GM21447 (cell line): ENCODE data around the gene HOXA2.

Source experiments
- ATAC-seq: cut with Tn5 transposase; IDR thresholded peaks from one replicate; pipeline ENCODE4 v1.9.1; 2021; ENCODE audit not compliant: unreplicated experiment

Gene HOXA2

DNA sequence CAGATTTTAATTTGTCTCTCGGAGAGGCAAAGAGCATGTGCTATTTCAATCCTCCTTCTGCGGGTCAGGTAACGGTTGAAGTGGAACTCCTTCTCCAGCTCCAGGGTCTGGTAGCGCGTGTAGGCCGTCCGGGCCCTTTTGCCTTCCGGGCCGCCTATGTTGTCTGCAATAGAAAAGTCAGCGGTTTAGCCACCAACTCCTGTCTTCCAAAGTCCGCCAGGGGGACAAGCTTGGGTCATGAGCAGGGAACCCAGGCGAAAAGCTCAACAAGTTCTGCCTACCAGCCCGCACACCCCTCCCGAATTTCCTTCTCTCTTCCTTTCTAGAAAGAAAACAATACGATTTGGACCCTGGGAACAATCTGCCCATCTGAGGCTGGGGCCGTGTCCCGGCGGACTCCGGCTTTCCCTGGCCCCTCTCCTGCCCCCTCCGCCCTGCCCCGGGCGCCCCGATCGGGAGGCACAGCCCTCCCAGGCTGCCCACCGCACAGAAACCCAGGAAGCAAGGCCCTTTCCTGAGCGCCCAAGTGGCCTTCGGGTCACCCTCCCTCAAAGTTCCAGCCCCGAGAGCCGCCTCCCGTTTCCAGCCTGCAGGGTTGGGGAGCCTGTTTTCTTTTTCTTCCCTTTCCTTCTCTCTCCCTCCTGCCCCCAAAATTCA lies 39.6 kb upstream of the HOXA2 start:
- ATAC-seq: no peak

DNA sequence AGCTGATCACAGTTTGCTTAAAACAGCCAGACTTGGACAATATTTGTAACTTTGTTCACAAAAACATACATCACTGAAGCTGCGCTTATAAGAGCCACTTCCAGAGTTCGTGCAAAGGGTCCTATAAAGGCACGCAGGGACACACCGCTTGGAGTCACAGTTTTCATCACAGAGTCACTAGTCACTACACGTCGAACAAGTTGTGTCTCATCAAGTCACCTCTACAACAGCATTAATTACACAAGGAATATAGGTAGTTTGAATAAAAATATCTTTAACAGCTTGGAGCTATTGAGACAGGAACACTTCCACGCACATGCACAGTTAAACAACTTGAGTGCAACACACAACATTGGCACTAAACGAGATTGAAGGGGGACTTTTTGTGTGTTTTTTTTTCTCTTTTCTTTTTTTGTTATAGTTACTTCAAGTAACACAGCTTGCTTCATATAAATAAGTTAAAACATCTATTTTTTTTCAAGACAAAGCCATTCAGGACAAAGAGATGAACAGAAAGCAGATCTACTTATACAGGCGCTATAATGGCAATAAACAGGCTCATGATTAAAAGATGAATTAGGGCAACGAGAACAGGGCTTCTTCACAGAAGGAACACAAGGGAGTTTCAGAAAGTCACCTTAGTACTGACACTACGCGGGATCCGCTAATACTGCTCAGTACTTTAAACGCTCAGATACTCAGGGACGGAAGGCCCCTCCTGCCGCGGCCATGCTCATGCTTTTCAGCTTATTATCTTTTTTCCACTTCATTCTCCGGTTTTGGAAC lies 38.8 kb upstream of the HOXA2 start:
- no peak for ATAC-seq

DNA sequence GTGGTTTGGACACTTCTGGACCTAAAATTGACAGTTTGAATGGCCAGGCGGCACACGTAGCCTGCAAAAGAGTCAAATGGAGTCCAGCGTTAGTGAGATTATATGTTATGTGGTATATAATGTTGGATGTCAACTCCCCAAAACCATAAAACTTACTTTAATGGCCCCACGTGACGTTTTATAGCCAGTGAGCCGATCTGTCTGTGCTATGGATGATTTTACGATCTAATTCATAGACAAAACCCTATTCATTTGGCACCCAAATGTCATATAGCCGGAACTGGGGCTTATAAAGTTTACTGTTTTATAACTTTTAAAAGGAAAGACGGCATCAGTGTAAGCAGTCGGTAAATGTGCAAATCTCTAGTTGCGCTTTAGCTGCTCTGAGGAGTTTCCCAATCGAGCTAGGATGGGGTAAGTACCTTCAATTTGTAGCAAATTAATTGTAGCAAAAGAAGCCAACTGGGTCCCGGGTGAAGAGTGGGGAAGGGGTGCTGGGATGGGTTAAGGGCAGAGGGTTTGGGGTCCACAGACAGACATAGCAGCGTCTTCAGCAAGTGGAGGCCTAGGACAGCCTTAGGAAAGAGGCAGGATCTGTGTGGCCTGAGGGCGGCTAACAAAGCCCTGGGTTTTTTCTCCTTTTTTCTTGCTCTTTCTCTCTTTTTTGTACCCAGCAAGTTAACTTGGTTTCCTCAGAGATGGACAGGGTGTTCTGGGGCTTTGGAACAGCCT lies 37.8 kb upstream of the HOXA2 start:
- ATAC-seq: no peak

DNA sequence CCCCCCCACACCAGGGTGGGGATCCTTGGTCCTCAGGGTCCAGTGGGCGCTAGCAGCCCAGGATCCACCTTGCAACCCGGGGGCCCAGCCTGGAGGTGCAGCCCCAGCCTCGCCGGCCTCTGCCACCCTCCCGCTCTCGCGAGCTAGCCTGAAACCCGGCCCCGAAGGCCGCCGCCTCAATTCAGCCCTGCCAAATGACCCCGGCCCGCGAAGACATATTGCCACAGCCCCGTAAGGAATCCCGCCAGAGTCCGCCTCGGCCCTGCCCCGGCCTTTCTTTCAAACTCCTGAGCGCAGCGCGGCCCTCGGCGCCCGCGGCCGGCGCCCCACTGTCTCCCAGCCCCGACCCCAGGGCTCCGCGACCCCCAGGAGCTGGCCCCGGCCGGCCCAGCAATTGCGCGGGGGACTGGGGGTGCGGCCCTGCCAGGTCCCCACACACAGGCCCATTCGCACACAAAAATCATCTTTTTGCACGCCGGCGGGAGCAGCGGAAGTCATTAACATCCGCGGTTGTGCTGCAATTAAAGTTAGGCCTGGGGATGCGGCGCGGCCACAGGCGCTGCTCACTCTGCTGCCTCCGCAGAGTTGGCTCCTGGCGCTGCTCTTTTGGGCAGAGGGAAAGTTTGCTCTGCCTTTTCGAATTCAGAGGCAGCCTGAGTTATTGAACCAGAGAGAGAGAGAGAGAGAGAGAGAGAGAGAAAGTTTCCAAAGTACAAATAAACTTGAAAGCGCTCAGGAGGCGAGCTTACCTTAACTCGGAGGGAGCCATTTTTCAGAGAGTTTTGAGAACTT lies 37.0 kb upstream of the HOXA2 start:
- no peak for ATAC-seq

DNA sequence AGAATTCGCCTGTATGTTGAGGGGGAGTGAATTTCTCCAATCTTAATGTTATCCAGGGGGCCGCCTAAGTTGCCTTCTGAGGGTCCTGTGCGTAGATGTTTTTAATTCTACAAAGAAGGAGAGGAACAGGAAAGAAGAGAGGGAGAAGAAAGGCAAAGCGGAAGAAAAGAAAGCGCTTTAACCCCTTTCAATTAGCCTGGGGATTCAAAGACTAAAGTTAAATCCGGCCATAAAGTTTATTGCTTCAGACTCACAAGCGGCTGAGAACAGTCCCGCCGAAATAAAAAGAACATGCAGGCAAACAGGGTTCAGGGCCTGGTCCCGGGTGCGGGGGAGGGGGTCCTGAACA lies 36.5 kb upstream of the HOXA2 start:
- no peak for ATAC-seq

DNA sequence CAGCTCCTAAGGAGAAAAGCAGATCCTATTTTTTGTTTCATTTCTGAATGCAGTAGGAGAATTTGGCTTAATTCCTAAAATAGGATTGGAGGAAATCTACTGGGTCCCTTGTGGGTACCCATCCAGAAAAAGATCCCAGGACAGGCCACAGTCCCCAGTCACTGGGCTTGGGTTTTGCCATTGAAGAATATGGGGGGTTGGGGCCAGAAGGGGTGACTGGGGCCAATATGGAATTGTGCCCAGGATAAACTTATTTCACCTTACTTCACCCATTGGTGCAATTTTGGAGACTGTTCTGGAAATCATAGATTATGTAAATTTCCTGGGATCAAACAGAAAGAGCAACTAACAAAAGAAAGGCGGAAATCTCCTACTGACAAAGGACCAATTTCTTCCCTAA lies 36.0 kb upstream of the HOXA2 start:
- no peak for ATAC-seq

DNA sequence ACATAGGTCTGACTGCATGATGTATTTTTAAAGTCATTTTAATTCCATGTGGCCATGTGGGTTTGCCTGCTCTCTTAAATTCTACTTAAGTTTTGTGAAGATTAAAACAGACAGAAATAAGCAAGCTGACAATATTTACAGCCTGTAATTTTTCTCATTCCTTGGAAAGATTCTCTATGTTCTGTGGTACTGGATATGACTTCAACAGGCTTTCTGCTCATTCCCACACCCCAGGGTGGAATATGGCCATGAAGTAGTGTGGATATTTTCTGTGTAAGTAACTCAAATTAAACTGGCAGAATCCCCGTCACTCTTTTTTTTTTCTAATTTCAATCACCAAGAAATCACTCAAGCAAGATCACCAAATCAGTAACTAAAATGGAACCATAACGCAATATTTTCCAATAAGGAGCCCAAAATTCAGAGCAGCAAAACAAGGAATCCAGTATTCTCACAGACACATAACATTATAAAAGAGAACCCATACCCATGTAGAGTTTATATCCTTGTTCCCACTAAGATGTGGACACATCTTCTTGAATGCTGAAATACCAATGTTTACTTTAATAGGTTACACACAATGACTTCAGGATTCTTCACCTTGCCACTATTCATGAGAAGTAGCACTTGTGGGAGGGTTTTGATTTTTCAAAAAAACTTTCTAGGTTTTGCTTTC lies 35.3 kb upstream of the HOXA2 start:
- ATAC-seq: no peak

DNA sequence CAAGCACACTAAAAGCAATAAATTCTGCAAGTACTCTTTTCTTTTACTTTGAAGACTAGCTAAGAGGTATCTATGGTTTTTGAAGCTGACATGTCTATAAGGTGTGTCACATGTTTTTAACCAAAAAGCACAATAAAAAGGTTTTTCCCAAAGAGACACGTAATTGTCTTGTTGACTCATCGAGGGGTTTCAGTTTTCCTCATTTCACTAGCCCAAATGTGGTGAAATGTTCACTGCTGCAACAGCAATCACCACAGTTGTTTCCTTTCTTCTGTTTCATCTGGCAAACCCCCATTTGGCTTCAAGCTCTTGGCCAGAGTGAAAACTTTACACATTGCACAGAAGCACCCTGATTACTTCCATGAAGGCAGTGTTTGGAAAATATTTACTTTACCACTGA lies 31.9 kb upstream of the HOXA2 start:
- no peak for ATAC-seq

DNA sequence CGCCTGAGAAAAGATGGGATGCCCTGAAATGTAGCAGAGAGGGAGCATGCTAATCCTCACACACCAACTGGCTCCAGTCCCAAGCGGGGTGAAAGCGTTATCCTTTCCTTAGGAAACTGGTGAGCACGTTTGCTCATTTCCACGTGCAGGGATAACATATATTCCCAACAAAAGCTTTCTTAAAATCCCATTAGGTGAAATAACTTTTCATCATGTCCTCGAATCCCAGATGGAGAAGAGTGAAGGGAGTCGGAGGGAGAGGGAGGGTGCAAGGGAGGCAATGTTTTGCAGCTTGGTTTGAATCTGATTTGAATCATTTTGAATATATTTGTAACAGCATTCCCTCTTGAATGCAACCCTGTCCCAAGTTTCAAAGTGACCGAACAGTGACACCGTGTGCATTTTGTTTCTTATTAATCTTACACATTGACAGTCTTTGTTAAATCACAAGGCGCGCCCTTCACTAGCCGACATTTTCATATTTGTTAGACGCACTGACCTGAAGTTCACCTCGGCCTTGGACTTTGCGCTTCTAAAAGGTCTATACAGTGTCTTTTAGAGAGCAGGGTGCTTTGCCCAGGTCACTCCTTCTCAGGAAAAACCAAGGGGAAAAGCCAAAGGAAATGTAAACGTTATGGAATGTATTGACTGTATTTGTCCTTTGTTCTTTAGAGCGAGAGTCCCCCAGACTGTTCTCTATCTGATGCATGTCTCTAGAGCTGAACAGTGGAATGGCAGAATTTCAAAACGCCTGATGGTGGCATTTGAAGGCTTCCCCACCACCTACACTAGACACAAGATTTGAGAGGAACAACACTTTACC lies 31.1 kb upstream of the HOXA2 start:
- ATAC-seq: no peak

DNA sequence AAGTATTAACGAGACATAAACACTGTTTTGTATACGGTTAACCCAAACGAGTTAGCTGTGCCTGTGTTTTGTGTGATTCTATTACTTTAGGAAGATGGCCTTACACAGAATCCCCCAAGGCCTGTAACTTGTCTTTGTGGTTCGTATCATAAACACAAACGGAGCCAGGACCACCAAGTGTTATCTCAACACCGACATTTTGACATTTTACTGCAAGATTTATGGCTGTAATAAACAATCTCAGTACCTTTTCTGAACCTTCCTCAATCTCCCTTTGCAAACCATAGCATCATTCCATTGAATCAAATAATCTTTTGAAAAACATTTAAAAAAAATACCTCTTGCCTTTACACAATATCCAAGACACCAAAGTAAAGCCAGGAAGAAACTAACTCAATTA lies 30.5 kb upstream of the HOXA2 start:
- ATAC-seq: no peak

DNA sequence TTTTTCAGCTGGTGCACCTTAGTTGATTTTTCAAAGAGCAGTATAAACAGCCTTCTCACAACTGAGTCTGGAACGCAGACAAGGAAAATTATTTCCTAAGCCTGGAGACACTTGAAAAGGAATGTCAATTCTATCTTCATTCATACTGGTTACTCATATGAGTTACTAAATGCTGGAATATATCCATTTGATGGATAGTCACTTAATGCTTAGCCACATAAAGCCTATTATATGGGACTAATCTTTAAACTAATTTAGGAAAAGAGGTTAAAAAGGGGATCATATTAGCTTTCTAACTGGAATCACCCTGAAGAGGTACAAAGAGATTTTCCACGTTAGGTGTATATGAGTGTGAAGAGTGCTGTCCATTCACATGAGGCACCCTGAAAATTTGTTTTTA lies 29.7 kb upstream of the HOXA2 start:
- ATAC-seq: no peak

DNA sequence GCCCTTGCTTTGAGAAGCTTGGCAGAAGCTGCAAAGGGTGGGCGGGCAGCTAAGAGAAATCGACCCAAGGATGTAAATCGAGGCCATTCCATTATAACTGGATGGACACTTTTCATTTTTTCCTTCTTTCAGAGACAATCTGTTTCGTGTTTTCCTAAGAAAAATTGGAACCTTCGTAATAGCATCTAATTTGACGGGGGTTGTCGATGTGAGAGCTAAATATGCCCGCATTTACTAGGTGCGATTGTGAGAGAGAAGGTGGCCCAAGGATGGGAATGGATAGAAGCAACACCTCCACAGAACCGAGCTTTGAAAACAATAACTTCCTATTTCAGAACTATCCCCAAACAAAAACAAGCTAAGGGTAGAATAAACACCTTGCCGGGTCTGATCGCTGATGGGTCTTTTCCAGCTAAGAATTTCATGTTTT lies 28.9 kb upstream of the HOXA2 start:
- ATAC-seq: no peak

DNA sequence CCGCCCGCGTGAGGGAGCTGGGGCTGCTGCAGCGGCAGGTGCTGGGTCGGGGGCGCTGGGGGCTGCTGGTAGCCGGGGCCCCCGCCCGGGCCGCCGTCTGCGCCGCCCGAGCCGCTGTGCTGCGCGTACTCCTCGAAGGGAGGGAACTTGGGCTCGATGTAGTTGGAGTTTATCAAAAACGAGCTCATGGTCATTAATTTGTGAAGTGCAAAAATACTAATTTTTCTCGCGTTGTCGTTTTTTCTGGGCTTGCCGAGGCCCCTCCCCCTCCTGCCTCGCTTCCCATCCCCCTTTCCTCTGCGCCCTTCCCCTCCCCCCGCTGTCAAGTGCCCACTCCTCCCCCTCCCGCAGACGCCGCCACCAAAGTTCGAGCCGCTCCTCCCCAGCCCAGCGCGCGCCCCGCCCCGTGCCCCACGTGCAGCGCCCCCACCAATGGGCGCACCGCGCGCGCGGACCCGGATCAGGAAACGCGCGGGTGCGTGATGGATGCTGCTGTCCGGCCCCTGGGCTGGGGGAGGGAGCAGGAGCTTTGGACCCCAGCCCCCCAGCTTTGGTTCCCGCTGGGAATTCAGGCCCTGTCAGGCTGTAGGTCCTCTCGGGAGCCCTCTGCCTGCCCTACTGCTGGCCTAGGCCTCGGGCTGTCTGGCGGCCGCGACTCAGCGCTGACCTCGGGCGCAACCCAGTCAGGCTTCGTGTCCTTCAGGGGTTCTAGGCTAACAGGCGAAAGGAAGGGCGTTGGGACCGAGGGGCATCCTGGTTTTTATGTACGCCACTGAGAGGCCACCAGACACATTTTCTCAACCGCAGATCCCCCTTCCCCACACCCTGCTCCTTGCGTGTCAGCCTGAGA lies 28.3 kb upstream of the HOXA2 start, which contains the start of gene HOXA4:
Gene HOXA4 (minus strand): TSS at position 218 of the 850 bp plus-strand sequence. CDS start 24 bp downstream, at position 194.
- ATAC-seq: no peak

DNA sequence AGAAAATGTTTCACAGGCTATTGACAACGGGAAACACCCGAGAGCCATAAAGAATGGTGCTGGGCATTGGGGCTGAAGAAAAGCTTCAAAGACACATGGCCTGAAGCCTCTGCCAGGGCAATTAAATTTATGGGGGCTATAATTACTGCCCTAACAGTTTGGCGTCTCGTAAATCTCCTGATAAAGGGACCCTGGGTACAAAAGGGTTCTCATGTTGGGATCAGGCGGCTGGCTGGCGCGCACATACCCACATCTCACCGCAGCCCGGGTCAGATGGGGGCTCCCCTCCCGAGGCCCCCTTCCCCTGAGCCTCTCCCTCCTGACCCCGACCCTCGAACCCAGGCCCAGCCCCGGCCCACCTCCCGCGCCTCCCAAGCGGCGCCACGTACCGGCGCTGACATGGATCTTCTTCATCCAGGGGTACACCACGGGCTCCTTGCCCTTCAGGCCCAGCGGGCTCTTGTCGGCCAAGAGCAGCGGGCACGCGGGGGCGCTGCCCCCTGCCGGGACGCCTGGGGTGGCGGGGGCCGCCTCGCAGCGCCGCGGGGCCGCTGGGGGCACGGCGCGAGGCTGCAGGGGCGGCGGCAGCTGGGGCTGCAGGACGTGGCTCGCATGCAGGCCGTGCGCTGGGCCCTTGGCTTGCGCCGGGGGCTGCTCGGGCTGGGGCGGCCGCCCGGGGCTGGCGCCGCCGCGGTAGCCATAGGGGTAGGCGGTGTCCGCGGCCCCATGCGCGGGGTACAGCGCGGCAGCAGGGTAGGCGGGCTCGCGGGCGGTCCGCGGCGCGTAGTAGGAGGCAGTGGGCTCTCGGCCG lies 27.5 kb upstream of the HOXA2 start:
- no peak for ATAC-seq

DNA sequence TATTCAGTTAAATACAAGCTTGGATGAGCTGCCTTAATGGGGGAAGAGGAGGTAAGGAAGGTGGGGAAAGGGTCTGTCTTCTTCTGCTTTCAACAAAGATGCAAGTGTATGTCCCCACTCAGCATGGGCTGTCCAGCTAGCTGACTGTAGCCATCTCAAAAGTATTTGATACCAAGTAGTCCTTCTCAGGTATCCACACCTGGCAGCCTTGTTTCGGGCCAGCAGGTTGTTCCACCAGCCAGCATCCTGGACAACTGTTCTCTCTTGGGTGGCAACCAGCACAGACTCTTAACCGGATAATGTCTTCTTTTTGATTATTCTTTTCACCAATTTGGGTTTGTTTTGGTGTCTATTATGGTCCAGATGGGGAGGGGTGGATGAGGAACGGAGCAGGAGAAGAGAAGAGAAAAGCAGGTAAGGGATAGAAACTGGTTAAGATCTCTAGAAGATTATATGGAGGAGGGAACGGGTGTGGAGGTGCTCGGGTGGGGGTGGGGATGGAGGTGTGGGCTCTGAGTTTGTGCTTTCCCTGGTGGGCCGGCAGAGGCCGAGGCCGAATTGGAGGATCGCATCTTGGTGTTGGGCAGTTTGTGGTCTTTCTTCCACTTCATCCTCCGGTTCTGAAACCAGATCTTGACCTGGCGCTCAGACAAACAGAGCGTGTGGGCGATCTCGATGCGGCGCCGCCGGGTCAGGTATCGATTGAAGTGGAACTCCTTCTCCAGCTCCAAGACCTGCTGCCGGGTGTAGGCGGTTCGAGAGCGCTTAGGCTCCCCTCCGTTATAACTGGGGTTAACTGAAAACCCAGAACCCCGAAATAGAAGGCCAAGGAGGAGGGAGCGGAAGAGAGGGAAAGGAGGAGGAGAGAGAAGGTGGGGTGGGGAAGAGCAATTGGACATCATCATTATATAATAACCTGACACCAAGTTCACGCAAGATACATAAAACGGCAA lies 26.6 kb upstream of the HOXA2 start:
- ATAC-seq: no peak

DNA sequence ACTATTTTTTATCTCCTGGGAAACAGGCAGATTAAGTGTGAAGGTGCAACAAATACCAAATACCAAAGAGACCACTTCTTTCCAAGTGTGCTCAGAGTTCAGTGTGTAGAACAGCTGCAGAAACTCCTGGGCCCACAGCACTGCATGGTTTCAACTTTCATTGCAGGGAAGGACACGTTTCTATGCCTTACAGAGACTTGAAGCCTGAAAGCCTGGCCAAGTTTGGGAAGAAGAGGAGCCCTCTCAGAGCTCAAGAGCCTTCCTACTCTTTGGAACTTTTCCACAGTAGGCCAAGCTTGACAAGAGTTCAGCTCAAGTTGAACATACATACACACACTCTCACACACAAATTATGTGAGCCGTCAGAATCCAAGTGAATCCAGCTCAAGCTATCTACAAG lies 25.6 kb upstream of the HOXA2 start:
- ATAC-seq: no peak
